IMR-90 (cell line): Measurements from ENCODE around the gene MPI. TPM values are rescaled to one million over a fixed set of nuclear protein-coding genes. Genes with fewer than 3 reads are reported as not detected.

Experiments
- ATAC-seq: fragments of 200-7000 bp; cut with Tn5 transposase; 2 replicates; pipeline ENCODE4 v1.9.1; 2020; ENCODE audit warnings: low read depth, mild to moderate bottlenecking, moderate library complexity
- BruUV-seq: library from RNA; stranded (reverse); fragments of 400-500 nt; replicated peaks from 2 replicates; lab custom pipeline; 2021; lab: Mats Ljungman, UMichigan
- CTCF ChIA-PET: fragments of 300-600 bp; formaldehyde crosslinking; extraction: SDS; loops from one replicate; lab custom pipeline; 2021; ENCODE audit warnings: antibody characterized with exemption; lab: Yijun Ruan, JAX
- POLR2A ChIA-PET: fragments of 300-600 bp; sonication (Branson Sonifier 250); formaldehyde crosslinking; loops from one replicate; lab custom pipeline; 2022; ENCODE audit warnings: antibody characterized with exemption; ENCODE audit not compliant: unreplicated experiment; lab: Charles Lee
- DNase-seq: peaks from one replicate; pipeline ENCODE4 v3.0.0; 2013
- H2AFZ ChIP-seq: replicated peaks from 2 replicates; pipeline ENCODE3; 2013; ENCODE audit warnings: low read length, mild to moderate bottlenecking; ENCODE audit not compliant: poor library complexity
- H2AK5ac ChIP-seq: 2 replicates; pipeline ENCODE4 v1.6.1; 2013; ENCODE audit warnings: low read depth, low read length, inconsistent platforms
- H2AK9ac ChIP-seq: replicated peaks from 2 replicates; pipeline ENCODE3; 2013; ENCODE audit warnings: mild to moderate bottlenecking, low read depth, low read length, moderate library complexity; ENCODE audit not compliant: poor library complexity
- H2BK120ac ChIP-seq: 2 replicates; pipeline ENCODE4 v1.6.1; 2013; ENCODE audit warnings: low read depth, low read length, inconsistent platforms
- H2BK15ac ChIP-seq: 3 replicates; pipeline ENCODE4 v1.6.1; 2013; ENCODE audit warnings: low read depth, low read length, inconsistent platforms
- H2BK20ac ChIP-seq: 2 replicates; pipeline ENCODE4 v1.6.1; 2013; ENCODE audit warnings: low read depth, mild to moderate bottlenecking, inconsistent platforms, low read length, moderate library complexity
- H2BK5ac ChIP-seq: 2 replicates; pipeline ENCODE4 v1.6.1; 2013; ENCODE audit warnings: mild to moderate bottlenecking, low read depth, low read length, inconsistent platforms; ENCODE audit not compliant: poor library complexity, severe bottlenecking
- H3K14ac ChIP-seq: replicated peaks from 2 replicates; pipeline ENCODE4 v1.6.1; 2013; ENCODE audit warnings: low read depth, low read length, inconsistent platforms
- H3K18ac ChIP-seq: 2 replicates; pipeline ENCODE4 v1.6.1; 2013; ENCODE audit warnings: low read depth, low read length, control low read depth
- H3K23ac ChIP-seq: 2 replicates; pipeline ENCODE4 v1.6.1; 2013; ENCODE audit warnings: low read depth, low read length, inconsistent platforms
- H3K27ac ChIP-seq: 2 replicates; pipeline ENCODE4 v1.5.1; 2013; ENCODE audit warnings: mild to moderate bottlenecking, control low read depth, low read length; ENCODE audit not compliant: insufficient read depth
- H3K27me3 ChIP-seq: 2 replicates; pipeline ENCODE4 v1.6.1; 2013; ENCODE audit warnings: low read length; ENCODE audit not compliant: control insufficient read depth, insufficient read depth
- H3K36me3 ChIP-seq: 2 replicates; pipeline ENCODE4 v1.6.1; 2013; ENCODE audit warnings: low read length, mixed read lengths; ENCODE audit not compliant: control insufficient read depth, insufficient read depth
- H3K4ac ChIP-seq: 2 replicates; pipeline ENCODE4 v1.6.1; 2013; ENCODE audit warnings: low read depth, low read length, inconsistent platforms
- H3K4me1 ChIP-seq: 2 replicates; pipeline ENCODE4 v1.6.1; 2013; ENCODE audit warnings: low read length, mixed read lengths; ENCODE audit not compliant: control insufficient read depth, insufficient read depth
- H3K4me2 ChIP-seq: 2 replicates; pipeline ENCODE4 v1.6.1; 2013; ENCODE audit warnings: low read depth, mild to moderate bottlenecking, control low read depth, low read length, moderate library complexity
- H3K4me3 ChIP-seq: 2 replicates; pipeline ENCODE4 v1.5.1; 2013; ENCODE audit warnings: low read depth, mild to moderate bottlenecking, control low read depth, low read length, moderate library complexity; ENCODE audit not compliant: insufficient read depth
- H3K56ac ChIP-seq: 2 replicates; pipeline ENCODE4 v1.6.1; 2013; ENCODE audit warnings: low read length, inconsistent platforms; ENCODE audit not compliant: insufficient read depth; ENCODE audit errors: extremely low read depth
- H3K79me1 ChIP-seq, 2 experiments: 2 replicates each; pipeline ENCODE4 v1.6.1; 2013; ENCODE audit warnings: low read length in 2 of 2, inconsistent platforms in 1 of 2, low read depth in 1 of 2
- H3K9ac ChIP-seq: 2 replicates; pipeline ENCODE4 v1.6.1; 2013; ENCODE audit warnings: low read depth, low read length, control low read depth
- H3K9me1 ChIP-seq: 2 replicates; pipeline ENCODE4 v1.6.1; 2013; ENCODE audit warnings: low read length, inconsistent platforms; ENCODE audit not compliant: insufficient read depth
- H3K9me3 ChIP-seq: 2 replicates; pipeline ENCODE4 v1.6.1; 2013; ENCODE audit warnings: low read length; ENCODE audit not compliant: control insufficient read depth, insufficient read depth
- H4K20me1 ChIP-seq: 2 replicates; pipeline ENCODE4 v1.6.1; 2013; ENCODE audit warnings: low read length, inconsistent platforms; ENCODE audit not compliant: insufficient read depth
- H4K5ac ChIP-seq: 2 replicates; pipeline ENCODE4 v1.6.1; 2013; ENCODE audit warnings: mild to moderate bottlenecking, low read depth, low read length, control low read depth
- H4K8ac ChIP-seq, 2 experiments: 2 replicates each; pipeline ENCODE4 v1.6.1; 2013; ENCODE audit warnings: low read depth in 2 of 2, low read length in 2 of 2, control low read depth in 1 of 2, inconsistent platforms in 1 of 2
- H4K91ac ChIP-seq: 2 replicates; pipeline ENCODE4 v1.6.1; 2013; ENCODE audit warnings: low read depth, low read length, inconsistent platforms; ENCODE audit not compliant: insufficient read depth
- BHLHE40 ChIP-seq: fragments of 150-350 bp; IDR thresholded peaks from 2 replicates; pipeline ENCODE4 v1.6.1; 2016; ENCODE audit warnings: mild to moderate bottlenecking, low read depth, low read length
- CEBPB ChIP-seq: IDR thresholded peaks from 2 replicates; pipeline ENCODE4 v1.6.1; 2012; ENCODE audit warnings: low read depth, low read length, improper control_type of control experiment
- CHD1 ChIP-seq: IDR thresholded peaks from 2 replicates; pipeline ENCODE4 v1.6.1; 2012; ENCODE audit warnings: low read depth, low read length, improper control_type of control experiment
- MAFK ChIP-seq: IDR thresholded peaks from 2 replicates; pipeline ENCODE4 v1.6.1; 2012; ENCODE audit warnings: low read depth, low read length, improper control_type of control experiment
- MAZ ChIP-seq: IDR thresholded peaks from 2 replicates; pipeline ENCODE4 v1.6.1; 2012; ENCODE audit warnings: low read depth, mild to moderate bottlenecking, low read length, improper control_type of control experiment, moderate library complexity, borderline replicate concordance
- MXI1 ChIP-seq: IDR thresholded peaks from 2 replicates; pipeline ENCODE4 v1.6.1; 2012; ENCODE audit warnings: low read depth, mild to moderate bottlenecking, low read length, moderate library complexity, borderline replicate concordance
- NFE2L2 ChIP-seq: fragments of 150-350 bp; IDR thresholded peaks from 2 replicates; pipeline ENCODE4 v1.6.1; 2016; ENCODE audit warnings: low read depth, mild to moderate bottlenecking, low read length
- POLR2A ChIP-seq: IDR thresholded peaks from 2 replicates; pipeline ENCODE4 v1.6.1; 2012; ENCODE audit warnings: mild to moderate bottlenecking, low read depth, low read length
- RAD21 ChIP-seq: IDR thresholded peaks from 2 replicates; pipeline ENCODE4 v1.6.1; 2012; ENCODE audit warnings: low read length, improper control_type of control experiment
- RCOR1 ChIP-seq: IDR thresholded peaks from 2 replicates; pipeline ENCODE4 v1.6.1; 2012; ENCODE audit warnings: mild to moderate bottlenecking, low read length, improper control_type of control experiment; ENCODE audit not compliant: insufficient replicate concordance
- RFX5 ChIP-seq: IDR thresholded peaks from 2 replicates; pipeline ENCODE4 v1.8.0; 2012; ENCODE audit warnings: low read depth, mild to moderate bottlenecking, low read length, moderate library complexity
- SMC3 ChIP-seq: fragments of 150-350 bp; IDR thresholded peaks from 2 replicates; pipeline ENCODE4 v1.6.1; 2016; ENCODE audit warnings: low read depth, mild to moderate bottlenecking, antibody characterized with exemption, low read length, moderate library complexity
- WGBS, 2 experiments: methylation state at CpG; one replicate each; pipeline versions ENCODE4 v1.1.5 to v1.1.7; 2013; ENCODE audit warnings: missing lambda C conversion rate in 2 of 2; ENCODE audit not compliant: insufficient read length in 1 of 2; ENCODE audit errors: extremely low coverage in 2 of 2; 5-methylcytosine and 5-hydroxymethylcytosine counted together
- dilution Hi-C: fragments of 300-500 bp; cut with HindIII; formaldehyde crosslinking; loops from one replicate; pipeline ENCODE4 v1.14.3; 2018; ENCODE audit warnings: low sequenced_read_pairs; ENCODE audit not compliant: unreplicated experiment
- in situ Hi-C: fragments of 300-500 bp; cut with MboI; formaldehyde crosslinking; loops from 3 replicates; pipeline ENCODE4 v1.14.3; 2019; ENCODE audit warnings: low sequenced_read_pairs, inconsistent platforms, mixed read lengths
- intact Hi-C: fragments of 100-400 bp; cut with micrococcal nuclease; formaldehyde crosslinking; loops from 2 replicates; pipeline ENCODE4 v1.10.0; 2022
- polyA plus RNA-seq, 3 experiments: library from polyadenylated mRNA; depleted of rRNA; stranded (reverse); fragments of >200 nt; gene quantifications; 2 replicates each; pipeline ENCODE4 v1.2.3, GENCODE V29; 2012; ENCODE audit warnings: low replicate concordance in 1 of 3
- total RNA-seq: library from RNA; depleted of rRNA; stranded (reverse); fragments of >200 nt; gene quantifications from 2 replicates; pipeline ENCODE4 v1.2.3, GENCODE V29; 2012
- TF ChIP-seq, protein P1 (sequence below): fragments of 150-350 bp; IDR thresholded peaks from 2 replicates; pipeline ENCODE4 v1.6.1; 2017; ENCODE audit warnings: mild to moderate bottlenecking, antibody characterized with exemption, low read length, low read depth
- TF ChIP-seq, protein P2 (sequence below): conservative IDR thresholded peaks from 2 replicates; pipeline ENCODE4 v1.5.1; 2012; ENCODE audit warnings: mild to moderate bottlenecking, low read depth, low read length, improper control_type of control experiment
- TF ChIP-seq, protein P3 (sequence below): fragments of 150-350 bp; IDR thresholded peaks from 2 replicates; pipeline ENCODE4 v1.6.1; 2016; ENCODE audit warnings: low read depth, mild to moderate bottlenecking, low read length, moderate library complexity, borderline replicate concordance

MPI gene
- total and polyA plus RNA-seq, 2 of the 4 experiments (the other 2 are of a cell fraction): 80.1 to 91.8 TPM

DNA sequence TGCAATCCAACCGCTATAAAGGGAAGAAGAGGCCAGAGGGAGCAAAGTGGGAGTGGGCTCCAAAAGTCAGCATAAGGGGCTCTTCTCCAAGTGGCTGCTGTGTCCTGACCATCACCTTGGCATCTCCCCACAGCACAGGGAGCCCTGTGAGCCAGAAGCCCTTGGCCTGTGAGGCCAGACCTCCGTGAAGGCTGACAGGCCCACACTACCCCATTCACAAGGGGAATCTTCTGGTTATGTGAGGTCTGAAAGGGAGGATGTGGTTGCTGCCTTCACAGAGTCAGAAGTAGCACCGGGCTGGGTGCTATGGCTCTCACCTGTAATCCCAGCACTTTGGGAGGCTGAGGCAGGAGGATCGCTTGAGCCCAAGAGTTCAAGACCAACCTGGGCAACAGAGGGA lies 44.3 kb upstream of the MPI start:
- in situ Hi-C loops: no loop called here
- no peaks in the 10 kb centered on the region for H3K27me3 ChIP-seq
- H3K27ac ChIP-seq: no peak overlapping the region
- H3K4me3 ChIP-seq: no peak overlapping the region
- H2BK5ac ChIP-seq: no peak overlapping the region
- 0 out of 2 replicates have a peak, but pooled peaks cover 3% of the 10 kb centered on the region for H3K9me1 ChIP-seq
- no peak overlapping the region for H4K5ac ChIP-seq
- POLR2A ChIA-PET: no interaction called here
- H4K8ac ChIP-seq: no peak overlapping the region
- intact Hi-C loops: no loop called here
- H3K18ac ChIP-seq: no peak overlapping the region
- H3K14ac ChIP-seq: no peak overlapping the region
- no peak overlapping the region for H2AK9ac ChIP-seq
- H2AFZ ChIP-seq: no peak overlapping the region
- H2AK5ac ChIP-seq: no peak overlapping the region
- ATAC-seq: no peak
- no peak overlapping the region for H2BK120ac ChIP-seq
- peaks cover 31% of the 10 kb centered on the region for H3K36me3 ChIP-seq
- H3K4ac ChIP-seq: no peak overlapping the region
- TF ChIP-seq RAD21 (no peak), MAFK (no peak), POLR2A (no peak), CHD1 (no peak), RCOR1 (no peak), MXI1 (no peak), SMC3 (no peak), NFE2L2 (no peak), BHLHE40 (no peak), MAZ (no peak), CEBPB (no peak), RFX5 (no peak)
- TF ChIP-seq, protein P1, sequence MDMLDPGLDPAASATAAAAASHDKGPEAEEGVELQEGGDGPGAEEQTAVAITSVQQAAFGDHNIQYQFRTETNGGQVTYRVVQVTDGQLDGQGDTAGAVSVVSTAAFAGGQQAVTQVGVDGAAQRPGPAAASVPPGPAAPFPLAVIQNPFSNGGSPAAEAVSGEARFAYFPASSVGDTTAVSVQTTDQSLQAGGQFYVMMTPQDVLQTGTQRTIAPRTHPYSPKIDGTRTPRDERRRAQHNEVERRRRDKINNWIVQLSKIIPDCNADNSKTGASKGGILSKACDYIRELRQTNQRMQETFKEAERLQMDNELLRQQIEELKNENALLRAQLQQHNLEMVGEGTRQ: no peak
- TF ChIP-seq, protein P2, sequence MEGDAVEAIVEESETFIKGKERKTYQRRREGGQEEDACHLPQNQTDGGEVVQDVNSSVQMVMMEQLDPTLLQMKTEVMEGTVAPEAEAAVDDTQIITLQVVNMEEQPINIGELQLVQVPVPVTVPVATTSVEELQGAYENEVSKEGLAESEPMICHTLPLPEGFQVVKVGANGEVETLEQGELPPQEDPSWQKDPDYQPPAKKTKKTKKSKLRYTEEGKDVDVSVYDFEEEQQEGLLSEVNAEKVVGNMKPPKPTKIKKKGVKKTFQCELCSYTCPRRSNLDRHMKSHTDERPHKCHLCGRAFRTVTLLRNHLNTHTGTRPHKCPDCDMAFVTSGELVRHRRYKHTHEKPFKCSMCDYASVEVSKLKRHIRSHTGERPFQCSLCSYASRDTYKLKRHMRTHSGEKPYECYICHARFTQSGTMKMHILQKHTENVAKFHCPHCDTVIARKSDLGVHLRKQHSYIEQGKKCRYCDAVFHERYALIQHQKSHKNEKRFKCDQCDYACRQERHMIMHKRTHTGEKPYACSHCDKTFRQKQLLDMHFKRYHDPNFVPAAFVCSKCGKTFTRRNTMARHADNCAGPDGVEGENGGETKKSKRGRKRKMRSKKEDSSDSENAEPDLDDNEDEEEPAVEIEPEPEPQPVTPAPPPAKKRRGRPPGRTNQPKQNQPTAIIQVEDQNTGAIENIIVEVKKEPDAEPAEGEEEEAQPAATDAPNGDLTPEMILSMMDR: no peak
- TF ChIP-seq, protein P3, sequence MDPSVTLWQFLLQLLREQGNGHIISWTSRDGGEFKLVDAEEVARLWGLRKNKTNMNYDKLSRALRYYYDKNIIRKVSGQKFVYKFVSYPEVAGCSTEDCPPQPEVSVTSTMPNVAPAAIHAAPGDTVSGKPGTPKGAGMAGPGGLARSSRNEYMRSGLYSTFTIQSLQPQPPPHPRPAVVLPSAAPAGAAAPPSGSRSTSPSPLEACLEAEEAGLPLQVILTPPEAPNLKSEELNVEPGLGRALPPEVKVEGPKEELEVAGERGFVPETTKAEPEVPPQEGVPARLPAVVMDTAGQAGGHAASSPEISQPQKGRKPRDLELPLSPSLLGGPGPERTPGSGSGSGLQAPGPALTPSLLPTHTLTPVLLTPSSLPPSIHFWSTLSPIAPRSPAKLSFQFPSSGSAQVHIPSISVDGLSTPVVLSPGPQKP: no peak
- dilution Hi-C loops: no loop called here
- peaks cover 4% of the 10 kb centered on the region; the same call in 1 of the 2 replicates for H3K4me1 ChIP-seq
- H3K4me2 ChIP-seq: no peak overlapping the region
- H3K23ac ChIP-seq: no peak overlapping the region
- peaks cover 0 to 17% of the 10 kb centered on the region in 2 experiments; a peak in 1 of 4 replicates for H3K79me1 ChIP-seq
- H2BK15ac ChIP-seq: no peak overlapping the region
- BruUV-seq: no TSS peak
- H2BK20ac ChIP-seq: no peak overlapping the region
- no peak overlapping the region for H3K56ac ChIP-seq
- no peak for DNase-seq
- no peak overlapping the region for H4K91ac ChIP-seq
- 100% methylated on average over 2 of the region's 4 CpGs; no CpG with 5 or more reads in 1 of the 2 experiments for WGBS, 2 experiments
- H3K9ac ChIP-seq: no peak overlapping the region
- CTCF ChIA-PET: interaction anchor here (0.5 kb wide), 1 partner anchor 221 kb away, joined by 6 read pairs; no protein-coding TSS in a partner anchor
- H3K9me3 ChIP-seq: no peaks in the 10 kb centered on the region
- no peaks in the 10 kb centered on the region for H4K20me1 ChIP-seq
